PFSK-1 (cell line): ENCODE results near the gene MAPK14.

ENCODE experiments used
- FOXP2 ChIP-seq: optimal IDR thresholded peaks from 2 replicates; pipeline ENCODE3; 2011; ENCODE audit warnings: borderline replicate concordance, control low read depth, inconsistent platforms; ENCODE audit not compliant: insufficient read depth; ENCODE audit errors: extremely low read length, extremely low read depth
- POLR2AphosphoS5 ChIP-seq: IDR thresholded peaks from 2 replicates; pipeline ENCODE4 v1.6.1; 2012; ENCODE audit warnings: low read depth, mild to moderate bottlenecking, control low read depth, low read length, moderate library complexity
- SIN3A ChIP-seq: IDR thresholded peaks from 2 replicates; pipeline ENCODE4 v1.6.1; 2012; ENCODE audit warnings: mild to moderate bottlenecking, low read length, moderate library complexity, borderline replicate concordance; ENCODE audit not compliant: insufficient read depth
- TAF1 ChIP-seq: IDR thresholded peaks from 2 replicates; pipeline ENCODE4 v1.6.1; 2012; ENCODE audit warnings: low read length, control low read depth, borderline replicate concordance; ENCODE audit not compliant: insufficient read depth
- TF ChIP-seq, protein P1 (sequence below), 2 experiments: IDR thresholded peaks; 2 replicates each; pipeline versions ENCODE4 v1.6.1 to v1.8.0; 2011 to 2012; ENCODE audit warnings: low read depth in 2 of 2, low read length in 2 of 2, control low read depth in 1 of 2, inconsistent platforms in 1 of 2, mild to moderate bottlenecking in 1 of 2, moderate library complexity in 1 of 2; ENCODE audit not compliant: insufficient read depth in 1 of 2

Gene MAPK14

DNA sequence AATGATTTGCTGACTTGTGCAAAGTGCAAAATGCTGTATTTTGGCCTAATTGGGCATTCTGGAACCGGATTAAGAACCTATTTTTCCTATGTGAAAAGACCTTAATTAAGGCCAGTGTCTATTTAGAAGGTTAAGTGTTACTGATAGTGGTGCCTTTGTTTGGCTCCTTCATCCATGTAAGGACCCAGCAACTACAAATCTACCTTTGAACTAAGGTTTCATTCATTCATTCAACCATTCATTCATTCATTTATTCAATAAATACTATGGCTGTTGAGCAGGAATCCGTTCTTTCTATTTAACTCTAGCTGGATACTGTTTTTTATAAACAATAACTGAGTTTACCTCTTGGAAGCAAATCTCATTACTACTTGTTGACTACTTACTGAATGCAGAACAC is 33.6 kb downstream of the MAPK14 start:
- TF ChIP-seq TAF1 (no peak), SIN3A (no peak)

DNA sequence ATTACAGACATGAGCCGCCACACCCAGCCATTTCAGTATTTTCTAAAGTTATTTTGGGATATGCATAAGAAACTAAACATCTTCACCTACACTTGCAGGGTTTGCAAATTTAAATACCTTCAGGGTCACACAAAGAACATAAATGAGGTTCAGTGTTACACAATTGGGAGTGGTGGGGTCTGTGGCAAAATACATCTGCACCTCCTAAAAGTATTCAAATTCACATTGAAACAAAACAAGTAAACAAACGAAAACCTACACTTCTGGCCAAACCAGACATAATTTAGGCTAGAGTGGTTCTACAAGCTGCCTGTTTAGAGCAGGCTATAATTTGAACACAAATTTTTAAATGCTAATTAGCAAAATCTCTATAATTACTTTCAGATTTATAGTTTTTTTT is 34.6 kb downstream of the MAPK14 start:
- TF ChIP-seq TAF1 (no peak), POLR2AphosphoS5 (no peak), FOXP2 (no peak), SIN3A (no peak)
- TF ChIP-seq, protein P1, sequence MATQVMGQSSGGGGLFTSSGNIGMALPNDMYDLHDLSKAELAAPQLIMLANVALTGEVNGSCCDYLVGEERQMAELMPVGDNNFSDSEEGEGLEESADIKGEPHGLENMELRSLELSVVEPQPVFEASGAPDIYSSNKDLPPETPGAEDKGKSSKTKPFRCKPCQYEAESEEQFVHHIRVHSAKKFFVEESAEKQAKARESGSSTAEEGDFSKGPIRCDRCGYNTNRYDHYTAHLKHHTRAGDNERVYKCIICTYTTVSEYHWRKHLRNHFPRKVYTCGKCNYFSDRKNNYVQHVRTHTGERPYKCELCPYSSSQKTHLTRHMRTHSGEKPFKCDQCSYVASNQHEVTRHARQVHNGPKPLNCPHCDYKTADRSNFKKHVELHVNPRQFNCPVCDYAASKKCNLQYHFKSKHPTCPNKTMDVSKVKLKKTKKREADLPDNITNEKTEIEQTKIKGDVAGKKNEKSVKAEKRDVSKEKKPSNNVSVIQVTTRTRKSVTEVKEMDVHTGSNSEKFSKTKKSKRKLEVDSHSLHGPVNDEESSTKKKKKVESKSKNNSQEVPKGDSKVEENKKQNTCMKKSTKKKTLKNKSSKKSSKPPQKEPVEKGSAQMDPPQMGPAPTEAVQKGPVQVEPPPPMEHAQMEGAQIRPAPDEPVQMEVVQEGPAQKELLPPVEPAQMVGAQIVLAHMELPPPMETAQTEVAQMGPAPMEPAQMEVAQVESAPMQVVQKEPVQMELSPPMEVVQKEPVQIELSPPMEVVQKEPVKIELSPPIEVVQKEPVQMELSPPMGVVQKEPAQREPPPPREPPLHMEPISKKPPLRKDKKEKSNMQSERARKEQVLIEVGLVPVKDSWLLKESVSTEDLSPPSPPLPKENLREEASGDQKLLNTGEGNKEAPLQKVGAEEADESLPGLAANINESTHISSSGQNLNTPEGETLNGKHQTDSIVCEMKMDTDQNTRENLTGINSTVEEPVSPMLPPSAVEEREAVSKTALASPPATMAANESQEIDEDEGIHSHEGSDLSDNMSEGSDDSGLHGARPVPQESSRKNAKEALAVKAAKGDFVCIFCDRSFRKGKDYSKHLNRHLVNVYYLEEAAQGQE (IDR thresholded peaks at IDR 0.05; ENCODE audit: insufficient read depth in 1 of 2, low read depth in 2 of 2, low read length in 2 of 2), result no peak

DNA sequence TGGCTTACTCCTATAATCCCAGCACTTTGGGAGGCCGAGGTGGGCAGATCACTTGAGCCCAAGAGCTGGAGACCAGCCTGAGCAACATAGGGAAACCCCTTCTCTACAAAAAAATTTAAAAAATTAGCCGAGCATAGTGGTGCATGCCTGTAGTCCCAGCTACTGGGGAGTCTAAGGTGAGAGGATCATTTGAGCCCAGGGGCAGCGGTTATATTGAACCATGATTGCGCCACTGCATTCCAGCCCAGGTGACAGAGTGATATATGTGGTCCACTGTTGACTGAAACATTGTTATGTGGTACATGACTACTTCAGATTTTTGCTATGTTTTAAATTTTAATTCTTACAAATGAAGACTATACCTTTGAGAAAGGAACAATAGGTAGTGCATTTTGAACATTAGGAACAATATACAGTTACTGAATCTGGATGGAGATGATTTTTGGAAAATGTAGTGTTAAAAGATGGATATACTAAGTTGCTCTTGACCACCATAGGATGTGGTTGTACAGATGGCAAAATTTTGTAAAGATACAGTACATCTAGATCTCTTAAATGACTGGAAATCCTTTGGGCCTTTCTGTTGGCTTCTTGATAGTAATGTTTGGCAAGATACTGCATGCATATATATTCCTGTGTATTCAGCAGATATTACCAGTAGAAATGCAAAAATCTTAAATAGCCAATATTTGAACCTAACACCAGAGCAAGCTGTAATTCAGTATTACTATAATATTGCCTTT is 35.9 kb downstream of the MAPK14 start:
- TF ChIP-seq SIN3A (no peak), POLR2AphosphoS5 (no peak), TAF1 (no peak), FOXP2 (no peak)
- TF ChIP-seq, protein P1 (IDR thresholded peaks at IDR 0.05; ENCODE audit: insufficient read depth in 1 of 2, low read depth in 2 of 2, low read length in 2 of 2), result no peak

DNA sequence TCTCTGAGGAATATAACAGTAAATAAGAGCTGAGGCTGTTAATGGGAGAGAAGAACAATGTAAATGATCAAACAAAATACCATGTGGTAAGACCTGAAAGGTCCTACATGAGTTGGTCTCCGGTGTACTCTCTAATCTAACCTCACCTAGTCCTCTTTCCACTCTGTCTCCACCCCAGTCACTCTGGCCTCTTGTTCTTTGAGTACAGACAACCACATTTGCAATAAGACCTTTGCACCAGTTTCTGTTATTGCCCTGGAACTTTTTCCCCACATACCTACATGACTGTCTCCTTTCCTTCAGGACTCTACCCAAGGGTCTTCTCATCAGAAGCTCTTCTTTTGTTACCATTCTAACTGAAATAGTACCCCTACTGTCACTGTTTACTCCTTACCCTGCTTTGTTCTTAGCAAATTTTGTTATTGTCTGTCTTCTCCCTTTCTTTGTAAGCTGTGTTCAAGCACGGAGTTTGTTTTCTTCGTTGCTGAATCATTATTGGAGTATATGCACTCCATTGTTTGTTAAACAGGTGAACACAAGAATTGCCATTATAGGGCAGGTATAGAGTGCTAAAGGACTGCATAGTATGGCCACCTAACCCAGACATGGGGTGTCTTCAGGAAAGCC is 37.3 kb downstream of the MAPK14 start:
- TF ChIP-seq POLR2AphosphoS5, result no peak

DNA sequence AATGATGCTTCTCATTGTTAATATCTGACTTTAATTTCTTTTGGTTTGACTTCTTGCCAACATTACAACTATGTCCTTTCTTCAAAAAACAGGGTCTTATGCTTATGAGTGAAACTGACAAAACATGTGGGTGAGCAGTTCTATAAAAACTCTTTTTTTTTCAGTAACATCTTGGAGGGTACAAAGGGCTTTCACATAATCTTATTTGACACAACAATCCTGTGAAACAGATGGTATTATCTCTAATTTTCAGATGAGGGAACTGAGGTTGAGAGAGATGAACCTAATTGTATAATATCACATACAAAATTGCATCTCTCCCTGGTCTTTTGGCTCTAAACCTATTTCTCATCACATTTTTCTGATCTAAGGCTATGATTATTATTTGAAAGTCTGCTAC is 38.3 kb downstream of the MAPK14 start:
- TF ChIP-seq FOXP2, result no peak
- TF ChIP-seq, protein P1 (IDR thresholded peaks at IDR 0.05; ENCODE audit: insufficient read depth in 1 of 2, low read depth in 2 of 2, low read length in 2 of 2), result no peak
- no peak for TF ChIP-seq SIN3A
- no peak for TF ChIP-seq POLR2AphosphoS5
- no peak for TF ChIP-seq TAF1

DNA sequence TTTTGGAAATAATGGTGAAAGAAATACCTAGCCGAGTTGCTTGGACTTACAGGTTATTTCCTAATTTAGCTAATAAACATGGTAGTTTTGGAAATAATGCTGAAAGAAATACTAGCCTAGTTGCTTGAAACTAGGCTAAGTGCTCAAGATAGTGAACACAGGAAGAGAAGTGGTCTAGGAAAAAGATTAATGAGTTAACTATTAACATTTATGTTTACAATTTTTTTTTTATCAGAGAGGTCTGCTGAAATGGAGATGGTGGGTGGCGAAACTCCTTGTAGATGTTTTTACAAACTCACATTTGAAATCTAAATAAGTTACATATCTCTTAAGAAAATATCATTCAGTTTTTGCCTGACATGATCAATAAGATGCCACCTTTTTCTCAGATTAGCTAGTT is 39.2 kb downstream of the MAPK14 start:
- TF ChIP-seq POLR2AphosphoS5 (no peak), FOXP2 (no peak), TAF1 (no peak), SIN3A (no peak)
- TF ChIP-seq, protein P1 (IDR thresholded peaks at IDR 0.05; ENCODE audit: insufficient read depth in 1 of 2, low read depth in 2 of 2, low read length in 2 of 2), result no peak
